MCF 10A (cell line): ENCODE data around the gene MRAS. TPM values are rescaled to one million over a fixed set of nuclear protein-coding genes. Genes with fewer than 3 reads are reported as not detected.
A peak's percentile ranks its signal among the peaks of the same experiment; 100 is the strongest.

Experiments
- BruUV-seq: library from RNA; stranded (reverse); fragments of 400-500 nt; replicated peaks from 2 replicates; lab custom pipeline; 2021; lab: Mats Ljungman, UMichigan
- CTCF ChIA-PET: fragments of 300-600 bp; sonication (Branson Sonifier 250); formaldehyde crosslinking; extraction: SDS; loops from one replicate; lab custom pipeline; 2021; ENCODE audit warnings: antibody characterized with exemption, inconsistent platforms; lab: Yijun Ruan, JAX
- POLR2A ChIA-PET: fragments of 300-600, 350-650 bp; sonication (Branson Sonifier 250); formaldehyde crosslinking; extraction: SDS; loops from one replicate; lab custom pipeline; 2020; ENCODE audit warnings: antibody characterized with exemption, inconsistent platforms; lab: Yijun Ruan, JAX
- DNase-seq: peaks from one replicate; pipeline ENCODE4 v3.0.0-alpha.2; 2018; ENCODE audit not compliant: unreplicated experiment
- H3K27ac Mint-ChIP-seq: one replicate; pipeline ENCODE4 v1.8.0; 2022; ENCODE audit warnings: mild to moderate bottlenecking, low read depth, mixed read lengths; ENCODE audit not compliant: unreplicated experiment
- H3K27me3 Mint-ChIP-seq: one replicate; pipeline ENCODE4 v1.8.0; 2022; ENCODE audit warnings: mixed read lengths; ENCODE audit not compliant: insufficient read depth, unreplicated experiment
- H3K36me3 Mint-ChIP-seq: one replicate; pipeline ENCODE4 v1.8.0; 2022; ENCODE audit warnings: mild to moderate bottlenecking, moderate library complexity, mixed read lengths; ENCODE audit not compliant: insufficient read depth, unreplicated experiment
- H3K4me1 Mint-ChIP-seq: one replicate; pipeline ENCODE4 v1.8.0; 2022; ENCODE audit warnings: mixed read lengths; ENCODE audit not compliant: insufficient read depth, unreplicated experiment
- H3K4me3 Mint-ChIP-seq: one replicate; pipeline ENCODE4 v1.8.0; 2022; ENCODE audit warnings: mild to moderate bottlenecking, moderate library complexity, mixed read lengths; ENCODE audit not compliant: unreplicated experiment
- H3K9me3 Mint-ChIP-seq: one replicate; pipeline ENCODE4 v1.8.0; 2022; ENCODE audit warnings: mixed read lengths; ENCODE audit not compliant: unreplicated experiment
- intact Hi-C: fragments of 100-400 bp; cut with micrococcal nuclease; formaldehyde crosslinking; loops from 2 replicates; pipeline ENCODE4 v1.14.1; 2022
- total RNA-seq: library from RNA; stranded (reverse); gene quantifications from 2 replicates; pipeline ENCODE4 v1.2.3, GENCODE V29; 2022
- TF ChIP-seq, protein P1 (sequence below): fragments of 200-600 bp; IDR thresholded peaks from one replicate; pipeline ENCODE4 v1.8.0; 2022; ENCODE audit warnings: antibody characterized with exemption, mild to moderate bottlenecking; ENCODE audit not compliant: unreplicated experiment

The MRAS gene
- total RNA-seq, 1 experiment from 2014 or later = 5.2 TPM

- TF ChIP-seq, protein P1, sequence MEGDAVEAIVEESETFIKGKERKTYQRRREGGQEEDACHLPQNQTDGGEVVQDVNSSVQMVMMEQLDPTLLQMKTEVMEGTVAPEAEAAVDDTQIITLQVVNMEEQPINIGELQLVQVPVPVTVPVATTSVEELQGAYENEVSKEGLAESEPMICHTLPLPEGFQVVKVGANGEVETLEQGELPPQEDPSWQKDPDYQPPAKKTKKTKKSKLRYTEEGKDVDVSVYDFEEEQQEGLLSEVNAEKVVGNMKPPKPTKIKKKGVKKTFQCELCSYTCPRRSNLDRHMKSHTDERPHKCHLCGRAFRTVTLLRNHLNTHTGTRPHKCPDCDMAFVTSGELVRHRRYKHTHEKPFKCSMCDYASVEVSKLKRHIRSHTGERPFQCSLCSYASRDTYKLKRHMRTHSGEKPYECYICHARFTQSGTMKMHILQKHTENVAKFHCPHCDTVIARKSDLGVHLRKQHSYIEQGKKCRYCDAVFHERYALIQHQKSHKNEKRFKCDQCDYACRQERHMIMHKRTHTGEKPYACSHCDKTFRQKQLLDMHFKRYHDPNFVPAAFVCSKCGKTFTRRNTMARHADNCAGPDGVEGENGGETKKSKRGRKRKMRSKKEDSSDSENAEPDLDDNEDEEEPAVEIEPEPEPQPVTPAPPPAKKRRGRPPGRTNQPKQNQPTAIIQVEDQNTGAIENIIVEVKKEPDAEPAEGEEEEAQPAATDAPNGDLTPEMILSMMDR = no peak
- no peak for DNase-seq
- no peaks in the 10 kb centered on the region for H3K27me3 Mint-ChIP-seq
- peaks cover 27% of the 10 kb centered on the region for H3K4me1 Mint-ChIP-seq
- H3K27ac Mint-ChIP-seq = peak overlapping the region; percentile 30
- peaks cover 6% of the 10 kb centered on the region for H3K9me3 Mint-ChIP-seq
- POLR2A ChIA-PET = interaction anchor here (0.7 to 1.0 kb wide), 3 partner anchors 34 to 211 kb away, joined by 3 to 4 read pairs (median 3); no protein-coding TSS in a partner anchor
- H3K36me3 Mint-ChIP-seq = no peaks in the 10 kb centered on the region
- no peak overlapping the region for H3K4me3 Mint-ChIP-seq
- intact Hi-C loops = no loop called here
- no TSS peak for BruUV-seq
- CTCF ChIA-PET = interaction anchor here (0.6 to 2.5 kb wide), 4 partner anchors 26 to 39 kb away, joined by 3 to 18 read pairs (median 4); no protein-coding TSS in a partner anchor
Observed at GRCh38 chr3:138384531-138384930, 36.2 kb downstream of the MRAS start.

- DNase-seq = no peak
- H3K9me3 Mint-ChIP-seq = peaks cover 6% of the 10 kb centered on the region
- peaks cover 28% of the 10 kb centered on the region for H3K4me1 Mint-ChIP-seq
- TF ChIP-seq, protein P1 = no peak
- ChIA-PET POLR2A (interaction anchor here (1.0 kb wide), 2 partner anchors 35 to 37 kb away, joined by 3 to 4 read pairs; no protein-coding TSS in a partner anchor), CTCF (interaction anchor here (0.7 to 2.5 kb wide), 2 partner anchors 33 to 50 kb away, joined by 3 to 18 read pairs; no protein-coding TSS in a partner anchor)
- no peaks in the 10 kb centered on the region for H3K27me3 Mint-ChIP-seq
- no peak overlapping the region for H3K4me3 Mint-ChIP-seq
- no peaks in the 10 kb centered on the region for H3K36me3 Mint-ChIP-seq
- no TSS peak for BruUV-seq
- intact Hi-C loops = no loop called here
- H3K27ac Mint-ChIP-seq = peak overlapping the region; percentile 30
Observed at GRCh38 chr3:138384976-138385375, 36.6 kb downstream of the MRAS start.

- TF ChIP-seq, protein P1 = no peak
- Mint-ChIP-seq H3K4me1 (peaks cover 23% of the 10 kb centered on the region), H3K36me3 (no peaks in the 10 kb centered on the region), H3K27ac (no peak overlapping the region), H3K4me3 (no peak overlapping the region), H3K9me3 (peaks cover 6% of the 10 kb centered on the region), H3K27me3 (no peaks in the 10 kb centered on the region)
- BruUV-seq = no TSS peak
- intact Hi-C loops = no loop called here
- CTCF ChIA-PET = interaction anchor here (0.6 to 3.6 kb wide), 5 partner anchors 9 to 54 kb away, joined by 3 to 21 read pairs (median 3); no protein-coding TSS in a partner anchor
- DNase-seq = no peak
- POLR2A ChIA-PET = no interaction called here
Observed at GRCh38 chr3:138389144-138389601, 40.8 kb downstream of the MRAS start.

DNA sequence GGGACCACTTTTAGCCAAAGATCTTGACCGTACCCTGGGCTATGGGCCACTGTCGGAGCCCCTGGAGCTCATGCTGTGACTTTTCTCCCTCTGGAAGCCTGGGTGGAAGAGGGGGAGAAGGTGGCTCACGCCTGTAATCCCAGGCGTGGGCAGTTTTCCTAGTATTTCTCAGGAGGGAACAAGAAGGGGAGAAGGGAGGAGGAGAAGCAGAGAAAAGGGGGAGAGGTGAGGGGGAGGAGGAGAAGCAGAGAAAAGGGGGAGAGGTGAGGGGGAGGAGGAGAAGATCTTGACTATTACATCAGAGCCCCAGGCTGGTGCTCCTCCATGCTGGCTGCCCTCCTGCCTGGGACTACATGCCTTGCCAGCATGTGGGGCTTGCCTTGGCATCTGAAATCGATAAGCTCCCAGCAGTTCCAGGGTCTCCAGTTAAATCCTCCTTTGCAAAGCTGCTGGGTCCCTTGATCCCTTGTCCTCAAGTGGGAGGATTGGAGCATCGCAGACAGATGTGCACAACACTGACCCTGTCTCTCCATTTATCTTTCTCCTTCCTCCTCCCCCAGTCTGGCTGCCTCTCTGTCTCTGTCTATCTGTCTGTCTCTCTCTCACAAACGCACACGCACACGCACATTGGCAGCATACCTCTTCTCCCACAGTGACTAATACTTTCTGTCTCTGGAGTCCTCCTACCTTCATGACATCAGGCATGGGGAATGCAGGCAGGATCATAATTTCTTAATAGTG lies 41.6 kb downstream of the MRAS start:
- peak; percentile 92 for DNase-seq
- no TSS peak for BruUV-seq
- H3K9me3 Mint-ChIP-seq = peaks cover under 1% of the 10 kb centered on the region
- ChIA-PET POLR2A (interaction anchor here (0.9 to 1.7 kb wide), 2 partner anchors 10 to 59 kb away, joined by 3 to 6 read pairs; no protein-coding TSS in a partner anchor), CTCF (interaction anchor here (0.5 to 3.6 kb wide), 9 partner anchors 9 to 533 kb away, joined by 3 to 21 read pairs (median 4); no protein-coding TSS in a partner anchor)
- peak overlapping the region; percentile 7 for H3K27ac Mint-ChIP-seq
- TF ChIP-seq, protein P1 = no peak
- no peaks in the 10 kb centered on the region for H3K36me3 Mint-ChIP-seq
- H3K4me3 Mint-ChIP-seq = peak overlapping the region; percentile 26
- peaks cover 14% of the 10 kb centered on the region for H3K4me1 Mint-ChIP-seq
- intact Hi-C loops = no loop called here
- H3K27me3 Mint-ChIP-seq = no peaks in the 10 kb centered on the region
